IMR-90 (cell line): ENCODE results near the gene GANC. TPM values are rescaled to one million over a fixed set of nuclear protein-coding genes. Genes with fewer than 3 reads are reported as not detected.

Experiments used
- ATAC-seq: fragments of 200-7000 bp; cut with Tn5 transposase; 2 replicates; pipeline ENCODE4 v1.9.1; 2020; ENCODE audit warnings: low read depth, mild to moderate bottlenecking, moderate library complexity
- BruUV-seq: library from RNA; stranded (reverse); fragments of 400-500 nt; replicated peaks from 2 replicates; lab custom pipeline; 2021; lab: Mats Ljungman, UMichigan
- CTCF ChIA-PET: fragments of 300-600 bp; formaldehyde crosslinking; extraction: SDS; loops from one replicate; lab custom pipeline; 2021; ENCODE audit warnings: antibody characterized with exemption; lab: Yijun Ruan, JAX
- POLR2A ChIA-PET: fragments of 300-600 bp; sonication (Branson Sonifier 250); formaldehyde crosslinking; loops from one replicate; lab custom pipeline; 2022; ENCODE audit warnings: antibody characterized with exemption; ENCODE audit not compliant: unreplicated experiment; lab: Charles Lee
- DNase-seq: peaks from one replicate; pipeline ENCODE4 v3.0.0; 2013
- H2AFZ ChIP-seq: replicated peaks from 2 replicates; pipeline ENCODE3; 2013; ENCODE audit warnings: low read length, mild to moderate bottlenecking; ENCODE audit not compliant: poor library complexity
- H2AK5ac ChIP-seq: 2 replicates; pipeline ENCODE4 v1.6.1; 2013; ENCODE audit warnings: low read depth, low read length, inconsistent platforms
- H2AK9ac ChIP-seq: replicated peaks from 2 replicates; pipeline ENCODE3; 2013; ENCODE audit warnings: mild to moderate bottlenecking, low read depth, low read length, moderate library complexity; ENCODE audit not compliant: poor library complexity
- H2BK120ac ChIP-seq: 2 replicates; pipeline ENCODE4 v1.6.1; 2013; ENCODE audit warnings: low read depth, low read length, inconsistent platforms
- H2BK15ac ChIP-seq: 3 replicates; pipeline ENCODE4 v1.6.1; 2013; ENCODE audit warnings: low read depth, low read length, inconsistent platforms
- H2BK20ac ChIP-seq: 2 replicates; pipeline ENCODE4 v1.6.1; 2013; ENCODE audit warnings: low read depth, mild to moderate bottlenecking, inconsistent platforms, low read length, moderate library complexity
- H2BK5ac ChIP-seq: 2 replicates; pipeline ENCODE4 v1.6.1; 2013; ENCODE audit warnings: mild to moderate bottlenecking, low read depth, low read length, inconsistent platforms; ENCODE audit not compliant: poor library complexity, severe bottlenecking
- H3K14ac ChIP-seq: replicated peaks from 2 replicates; pipeline ENCODE4 v1.6.1; 2013; ENCODE audit warnings: low read depth, low read length, inconsistent platforms
- H3K18ac ChIP-seq: 2 replicates; pipeline ENCODE4 v1.6.1; 2013; ENCODE audit warnings: low read depth, low read length, control low read depth
- H3K23ac ChIP-seq: 2 replicates; pipeline ENCODE4 v1.6.1; 2013; ENCODE audit warnings: low read depth, low read length, inconsistent platforms
- H3K27ac ChIP-seq: 2 replicates; pipeline ENCODE4 v1.5.1; 2013; ENCODE audit warnings: mild to moderate bottlenecking, control low read depth, low read length; ENCODE audit not compliant: insufficient read depth
- H3K27me3 ChIP-seq: 2 replicates; pipeline ENCODE4 v1.6.1; 2013; ENCODE audit warnings: low read length; ENCODE audit not compliant: control insufficient read depth, insufficient read depth
- H3K36me3 ChIP-seq: 2 replicates; pipeline ENCODE4 v1.6.1; 2013; ENCODE audit warnings: low read length, mixed read lengths; ENCODE audit not compliant: control insufficient read depth, insufficient read depth
- H3K4ac ChIP-seq: 2 replicates; pipeline ENCODE4 v1.6.1; 2013; ENCODE audit warnings: low read depth, low read length, inconsistent platforms
- H3K4me1 ChIP-seq: 2 replicates; pipeline ENCODE4 v1.6.1; 2013; ENCODE audit warnings: low read length, mixed read lengths; ENCODE audit not compliant: control insufficient read depth, insufficient read depth
- H3K4me2 ChIP-seq: 2 replicates; pipeline ENCODE4 v1.6.1; 2013; ENCODE audit warnings: low read depth, mild to moderate bottlenecking, control low read depth, low read length, moderate library complexity
- H3K4me3 ChIP-seq: 2 replicates; pipeline ENCODE4 v1.5.1; 2013; ENCODE audit warnings: low read depth, mild to moderate bottlenecking, control low read depth, low read length, moderate library complexity; ENCODE audit not compliant: insufficient read depth
- H3K56ac ChIP-seq: 2 replicates; pipeline ENCODE4 v1.6.1; 2013; ENCODE audit warnings: low read length, inconsistent platforms; ENCODE audit not compliant: insufficient read depth; ENCODE audit errors: extremely low read depth
- H3K79me1 ChIP-seq, 2 experiments: 2 replicates each; pipeline ENCODE4 v1.6.1; 2013; ENCODE audit warnings: low read length in 2 of 2, inconsistent platforms in 1 of 2, low read depth in 1 of 2
- H3K9ac ChIP-seq: 2 replicates; pipeline ENCODE4 v1.6.1; 2013; ENCODE audit warnings: low read depth, low read length, control low read depth
- H3K9me1 ChIP-seq: 2 replicates; pipeline ENCODE4 v1.6.1; 2013; ENCODE audit warnings: low read length, inconsistent platforms; ENCODE audit not compliant: insufficient read depth
- H3K9me3 ChIP-seq: 2 replicates; pipeline ENCODE4 v1.6.1; 2013; ENCODE audit warnings: low read length; ENCODE audit not compliant: control insufficient read depth, insufficient read depth
- H4K20me1 ChIP-seq: 2 replicates; pipeline ENCODE4 v1.6.1; 2013; ENCODE audit warnings: low read length, inconsistent platforms; ENCODE audit not compliant: insufficient read depth
- H4K5ac ChIP-seq: 2 replicates; pipeline ENCODE4 v1.6.1; 2013; ENCODE audit warnings: mild to moderate bottlenecking, low read depth, low read length, control low read depth
- H4K8ac ChIP-seq, 2 experiments: 2 replicates each; pipeline ENCODE4 v1.6.1; 2013; ENCODE audit warnings: low read depth in 2 of 2, low read length in 2 of 2, control low read depth in 1 of 2, inconsistent platforms in 1 of 2
- H4K91ac ChIP-seq: 2 replicates; pipeline ENCODE4 v1.6.1; 2013; ENCODE audit warnings: low read depth, low read length, inconsistent platforms; ENCODE audit not compliant: insufficient read depth
- CEBPB ChIP-seq: IDR thresholded peaks from 2 replicates; pipeline ENCODE4 v1.6.1; 2012; ENCODE audit warnings: low read depth, low read length, improper control_type of control experiment
- CHD1 ChIP-seq: IDR thresholded peaks from 2 replicates; pipeline ENCODE4 v1.6.1; 2012; ENCODE audit warnings: low read depth, low read length, improper control_type of control experiment
- CTCF ChIP-seq: conservative IDR thresholded peaks from 2 replicates; pipeline ENCODE4 v1.5.1; 2012; ENCODE audit warnings: mild to moderate bottlenecking, low read depth, low read length, improper control_type of control experiment
- FOS ChIP-seq: fragments of 150-350 bp; IDR thresholded peaks from 2 replicates; pipeline ENCODE4 v1.6.1; 2016; ENCODE audit warnings: low read depth, low read length
- MAZ ChIP-seq: IDR thresholded peaks from 2 replicates; pipeline ENCODE4 v1.6.1; 2012; ENCODE audit warnings: low read depth, mild to moderate bottlenecking, low read length, improper control_type of control experiment, moderate library complexity, borderline replicate concordance
- NFE2L2 ChIP-seq: fragments of 150-350 bp; IDR thresholded peaks from 2 replicates; pipeline ENCODE4 v1.6.1; 2016; ENCODE audit warnings: low read depth, mild to moderate bottlenecking, low read length
- RFX5 ChIP-seq: IDR thresholded peaks from 2 replicates; pipeline ENCODE4 v1.8.0; 2012; ENCODE audit warnings: low read depth, mild to moderate bottlenecking, low read length, moderate library complexity
- WGBS, 2 experiments: methylation state at CpG; one replicate each; pipeline versions ENCODE4 v1.1.5 to v1.1.7; 2013; ENCODE audit warnings: missing lambda C conversion rate in 2 of 2; ENCODE audit not compliant: insufficient read length in 1 of 2; ENCODE audit errors: extremely low coverage in 2 of 2; 5-methylcytosine and 5-hydroxymethylcytosine counted together
- dilution Hi-C: fragments of 300-500 bp; cut with HindIII; formaldehyde crosslinking; loops from one replicate; pipeline ENCODE4 v1.14.3; 2018; ENCODE audit warnings: low sequenced_read_pairs; ENCODE audit not compliant: unreplicated experiment
- in situ Hi-C: fragments of 300-500 bp; cut with MboI; formaldehyde crosslinking; loops from 3 replicates; pipeline ENCODE4 v1.14.3; 2019; ENCODE audit warnings: low sequenced_read_pairs, inconsistent platforms, mixed read lengths
- intact Hi-C: fragments of 100-400 bp; cut with micrococcal nuclease; formaldehyde crosslinking; loops from 2 replicates; pipeline ENCODE4 v1.10.0; 2022
- polyA plus RNA-seq, 3 experiments: library from polyadenylated mRNA; depleted of rRNA; stranded (reverse); fragments of >200 nt; gene quantifications; 2 replicates each; pipeline ENCODE4 v1.2.3, GENCODE V29; 2012; ENCODE audit warnings: low replicate concordance in 1 of 3
- total RNA-seq: library from RNA; depleted of rRNA; stranded (reverse); fragments of >200 nt; gene quantifications from 2 replicates; pipeline ENCODE4 v1.2.3, GENCODE V29; 2012

Gene GANC
- total and polyA plus RNA-seq, 2 of the 4 experiments (the other 2 are of a cell fraction): 7.1 to 19.2 TPM

GRCh38 chr15:42394106-42394505 is 121.1 kb downstream of the GANC start:
- H4K20me1 ChIP-seq: no peaks in the 10 kb centered on the region
- H3K9ac ChIP-seq: no peak overlapping the region
- WGBS, 2 experiments: 90% methylated on average over 2 of the region's 13 CpGs; no CpG with 5 or more reads in 1 of the 2 experiments
- H3K23ac ChIP-seq: no peak overlapping the region
- H2BK5ac ChIP-seq: no peak overlapping the region
- no TSS peak for BruUV-seq
- no peak overlapping the region for H3K14ac ChIP-seq
- no peak overlapping the region for H3K56ac ChIP-seq
- no peaks in the 10 kb centered on the region for H3K79me1 ChIP-seq
- H2AK5ac ChIP-seq: no peak overlapping the region
- no peaks in the 10 kb centered on the region; the same call in none of the 2 replicates for H3K9me1 ChIP-seq
- dilution Hi-C loops: no loop called here
- H3K4me1 ChIP-seq: no peaks in the 10 kb centered on the region
- H3K4ac ChIP-seq: no peak overlapping the region
- no peak overlapping the region for H4K5ac ChIP-seq
- CTCF ChIA-PET: no interaction called here
- TF ChIP-seq CTCF (no peak), CHD1 (no peak), NFE2L2 (no peak), MAZ (no peak), CEBPB (no peak), FOS (no peak), RFX5 (no peak)
- no peak overlapping the region for H2BK20ac ChIP-seq
- H4K91ac ChIP-seq: no peak overlapping the region
- H3K36me3 ChIP-seq: no peaks in the 10 kb centered on the region
- POLR2A ChIA-PET: no interaction called here
- no peaks in the 10 kb centered on the region for H3K9me3 ChIP-seq
- H4K8ac ChIP-seq: no peak overlapping the region
- peak overlapping the region; percentile 65 for H2AFZ ChIP-seq
- H3K27ac ChIP-seq: no peak overlapping the region
- H3K27me3 ChIP-seq: peaks cover 2% of the 10 kb centered on the region; the same call in 1 of the 2 replicates
- DNase-seq (no peak), ATAC-seq (no peak)
- no peak overlapping the region for H2AK9ac ChIP-seq
- H3K18ac ChIP-seq: no peak overlapping the region
- in situ Hi-C loops: no loop called here
- H2BK15ac ChIP-seq: no peak overlapping the region
- H3K4me2 ChIP-seq: no peak overlapping the region
- no peak overlapping the region for H2BK120ac ChIP-seq
- intact Hi-C loops: no loop called here
- no peak overlapping the region for H3K4me3 ChIP-seq
